ENCODE measurements around the gene DAGLB.
"Not testable (repeated sequence)": the region's sequence is repeated elsewhere in the genome, so short reads cannot be mapped to it uniquely, and the experiment has no call there.

The DAGLB gene

GRCh38 chr7:6403907-6404306 lies 43.8 kb downstream of the DAGLB start:
- no peak overlapping the region for H3K9ac ChIP-seq (ENCODE audit: low read length)
- no peaks in the 10 kb centered on the region for H3K27me3 ChIP-seq (ENCODE audit: control insufficient read depth in 1 of 2, insufficient read depth in 2 of 2, low read length in 2 of 2)
- H3K4me1 ChIP-seq (ENCODE audit: insufficient read depth, low read length) = peaks cover 15% of the 10 kb centered on the region
- H3K27ac ChIP-seq (ENCODE audit: low read depth, low read length) = no peak overlapping the region
- no peak overlapping the region for H3K4me3 ChIP-seq (ENCODE audit: low read depth in 1 of 2, low read length in 2 of 2)
- H3K36me3 ChIP-seq (ENCODE audit: insufficient read depth, low read length) = peaks cover 67% of the 10 kb centered on the region
- no peaks in the 10 kb centered on the region for H3K9me3 ChIP-seq (ENCODE audit: low read length)

DNA sequence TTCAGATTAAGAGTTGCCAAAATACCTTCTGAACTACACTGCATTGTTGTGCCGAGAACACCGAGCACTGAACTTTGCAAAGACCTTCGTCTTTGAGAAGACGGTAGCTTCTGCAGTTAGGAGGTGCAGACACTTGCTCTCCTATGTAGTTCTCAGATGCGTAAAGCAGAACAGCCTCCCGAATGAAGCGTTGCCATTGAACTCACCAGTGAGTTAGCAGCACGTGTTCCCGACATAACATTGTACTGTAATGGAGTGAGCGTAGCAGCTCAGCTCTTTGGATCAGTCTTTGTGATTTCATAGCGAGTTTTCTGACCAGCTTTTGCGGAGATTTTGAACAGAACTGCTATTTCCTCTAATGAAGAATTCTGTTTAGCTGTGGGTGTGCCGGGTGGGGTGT lies 45.0 kb downstream of the DAGLB start:
- Histone ChIP-seq H3K27ac (ENCODE audit: low read depth, low read length) (no peak overlapping the region), H3K27me3 (ENCODE audit: control insufficient read depth in 1 of 2, insufficient read depth in 2 of 2, low read length in 2 of 2) (no peaks in the 10 kb centered on the region), H3K9me3 (ENCODE audit: low read length) (no peaks in the 10 kb centered on the region), H3K36me3 (ENCODE audit: insufficient read depth, low read length) (peaks cover 58% of the 10 kb centered on the region), H3K9ac (ENCODE audit: low read length) (no peak overlapping the region), H3K4me3 (ENCODE audit: low read depth in 1 of 2, low read length in 2 of 2) (no peak overlapping the region), H3K4me1 (ENCODE audit: insufficient read depth, low read length) (peaks cover 17% of the 10 kb centered on the region)

GRCh38 chr7:6402041-6402440 lies 45.7 kb downstream of the DAGLB start:
- Histone ChIP-seq H3K36me3 (ENCODE audit: insufficient read depth, low read length) (peaks cover 52% of the 10 kb centered on the region), H3K27ac (ENCODE audit: low read depth, low read length) (no peak overlapping the region), H3K4me3 (ENCODE audit: low read depth in 1 of 2, low read length in 2 of 2) (no peak overlapping the region), H3K9me3 (ENCODE audit: low read length) (no peaks in the 10 kb centered on the region), H3K9ac (ENCODE audit: low read length) (no peak overlapping the region), H3K27me3 (ENCODE audit: control insufficient read depth in 1 of 2, insufficient read depth in 2 of 2, low read length in 2 of 2) (no peaks in the 10 kb centered on the region), H3K4me1 (ENCODE audit: insufficient read depth, low read length) (peaks cover 17% of the 10 kb centered on the region)

- H3K4me3 ChIP-seq (ENCODE audit: low read depth in 1 of 2, low read length in 2 of 2) = no peak overlapping the region
- H3K9ac ChIP-seq (ENCODE audit: low read length) = no peak overlapping the region
- H3K36me3 ChIP-seq (ENCODE audit: insufficient read depth, low read length) = peaks cover 48% of the 10 kb centered on the region
- H3K9me3 ChIP-seq (ENCODE audit: low read length) = no peaks in the 10 kb centered on the region
- no peaks in the 10 kb centered on the region for H3K27me3 ChIP-seq (ENCODE audit: control insufficient read depth in 1 of 2, insufficient read depth in 2 of 2, low read length in 2 of 2)
- no peak overlapping the region for H3K27ac ChIP-seq (ENCODE audit: low read depth, low read length)
- H3K4me1 ChIP-seq (ENCODE audit: insufficient read depth, low read length) = peaks cover 17% of the 10 kb centered on the region
Measured at GRCh38 chr7:6401536-6401935, 46.2 kb downstream of the DAGLB start.

- Histone ChIP-seq H3K36me3 (ENCODE audit: insufficient read depth, low read length) (peaks cover 40% of the 10 kb centered on the region), H3K4me1 (ENCODE audit: insufficient read depth, low read length) (peaks cover 17% of the 10 kb centered on the region)
- not testable (repeated sequence) for H3K4me3 ChIP-seq (ENCODE audit: low read depth in 1 of 2, low read length in 2 of 2); H3K9me3 ChIP-seq (ENCODE audit: low read length); H3K9ac ChIP-seq (ENCODE audit: low read length); H3K27me3 ChIP-seq (ENCODE audit: control insufficient read depth in 1 of 2, insufficient read depth in 2 of 2, low read length in 2 of 2); H3K27ac ChIP-seq (ENCODE audit: low read depth, low read length)
Measured at GRCh38 chr7:6400243-6401105, 47.3 kb downstream of the DAGLB start.

DNA sequence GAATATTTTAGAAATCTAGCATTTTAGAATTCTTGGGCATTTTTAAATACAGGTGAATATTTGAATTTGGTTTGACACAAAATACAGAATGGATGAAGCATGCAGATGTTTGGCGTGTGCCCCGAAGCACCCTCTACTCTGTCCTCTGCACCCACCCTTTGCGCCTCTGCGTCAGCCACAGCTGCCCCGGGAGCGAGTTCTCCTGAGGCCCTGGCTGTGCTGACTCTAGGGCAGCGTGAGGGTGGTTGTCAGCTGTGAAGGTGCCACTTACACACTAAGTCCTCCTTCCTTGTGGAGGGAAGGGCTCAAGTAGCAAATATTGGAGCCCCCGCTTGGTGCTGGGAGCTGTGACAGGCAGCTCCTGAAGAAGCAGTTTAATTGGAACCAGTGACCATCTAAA lies 48.4 kb downstream of the DAGLB start:
- Histone ChIP-seq H3K27me3 (ENCODE audit: control insufficient read depth in 1 of 2, insufficient read depth in 2 of 2, low read length in 2 of 2) (no peaks in the 10 kb centered on the region), H3K9me3 (ENCODE audit: low read length) (no peaks in the 10 kb centered on the region), H3K9ac (ENCODE audit: low read length) (no peak overlapping the region), H3K4me1 (ENCODE audit: insufficient read depth, low read length) (peaks cover 17% of the 10 kb centered on the region), H3K27ac (ENCODE audit: low read depth, low read length) (no peak overlapping the region), H3K36me3 (ENCODE audit: insufficient read depth, low read length) (peaks cover 39% of the 10 kb centered on the region), H3K4me3 (ENCODE audit: low read depth in 1 of 2, low read length in 2 of 2) (no peak overlapping the region)

GRCh38 chr7:6398943-6399342 lies 48.8 kb downstream of the DAGLB start:
- Histone ChIP-seq H3K27me3 (ENCODE audit: control insufficient read depth in 1 of 2, insufficient read depth in 2 of 2, low read length in 2 of 2) (no peaks in the 10 kb centered on the region), H3K9me3 (ENCODE audit: low read length) (no peaks in the 10 kb centered on the region), H3K27ac (ENCODE audit: low read depth, low read length) (no peak overlapping the region), H3K4me3 (ENCODE audit: low read depth in 1 of 2, low read length in 2 of 2) (peak overlapping the region in 1 of 2 donors; percentile 8), H3K4me1 (ENCODE audit: insufficient read depth, low read length) (peaks cover 17% of the 10 kb centered on the region), H3K9ac (ENCODE audit: low read length) (no peak overlapping the region), H3K36me3 (ENCODE audit: insufficient read depth, low read length) (peaks cover 39% of the 10 kb centered on the region)

GRCh38 chr7:6397759-6398495 lies 49.8 kb downstream of the DAGLB start:
- not testable (repeated sequence) for H3K9me3 ChIP-seq (ENCODE audit: low read length); H3K27ac ChIP-seq (ENCODE audit: low read depth, low read length); H3K27me3 ChIP-seq (ENCODE audit: control insufficient read depth in 1 of 2, insufficient read depth in 2 of 2, low read length in 2 of 2); H3K9ac ChIP-seq (ENCODE audit: low read length); H3K4me3 ChIP-seq (ENCODE audit: low read depth in 1 of 2, low read length in 2 of 2)
- Histone ChIP-seq H3K4me1 (ENCODE audit: insufficient read depth, low read length) (peaks cover 25% of the 10 kb centered on the region), H3K36me3 (ENCODE audit: insufficient read depth, low read length) (peaks cover 36% of the 10 kb centered on the region)

- Histone ChIP-seq H3K27me3 (ENCODE audit: control insufficient read depth in 1 of 2, insufficient read depth in 2 of 2, low read length in 2 of 2) (no peaks in the 10 kb centered on the region), H3K4me1 (ENCODE audit: insufficient read depth, low read length) (peaks cover 28% of the 10 kb centered on the region), H3K9ac (ENCODE audit: low read length) (no peak overlapping the region), H3K9me3 (ENCODE audit: low read length) (no peaks in the 10 kb centered on the region), H3K27ac (ENCODE audit: low read depth, low read length) (no peak overlapping the region), H3K36me3 (ENCODE audit: insufficient read depth, low read length) (peaks cover 37% of the 10 kb centered on the region), H3K4me3 (ENCODE audit: low read depth in 1 of 2, low read length in 2 of 2) (no peak overlapping the region)
Measured at GRCh38 chr7:6395898-6396595, 51.7 kb downstream of the DAGLB start.

DNA sequence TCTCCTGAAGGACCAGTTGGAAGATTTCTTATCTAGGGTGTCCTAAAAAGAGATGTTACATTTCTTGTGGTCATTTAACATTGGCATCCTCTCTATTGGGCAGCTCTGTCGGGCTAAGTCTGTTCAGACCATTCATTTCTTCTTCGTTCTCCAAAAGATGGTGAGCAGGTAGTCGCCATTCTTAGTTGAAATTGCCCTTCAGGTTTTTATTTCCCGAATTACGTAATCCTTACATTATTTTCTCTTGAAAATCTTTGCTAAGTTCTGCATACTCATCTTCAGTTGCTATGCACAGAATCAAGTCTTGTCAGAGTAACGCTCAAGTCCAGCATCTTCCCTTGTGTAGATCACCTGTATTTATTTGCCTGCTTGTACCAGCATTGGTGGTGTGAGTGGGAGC lies 53.6 kb downstream of the DAGLB start:
- no peaks in the 10 kb centered on the region for H3K27me3 ChIP-seq (ENCODE audit: control insufficient read depth in 1 of 2, insufficient read depth in 2 of 2, low read length in 2 of 2)
- H3K36me3 ChIP-seq (ENCODE audit: insufficient read depth, low read length) = peaks cover 31% of the 10 kb centered on the region
- H3K4me3 ChIP-seq (ENCODE audit: low read depth in 1 of 2, low read length in 2 of 2) = no peak overlapping the region
- peaks cover 15% of the 10 kb centered on the region for H3K4me1 ChIP-seq (ENCODE audit: insufficient read depth, low read length)
- H3K9ac ChIP-seq (ENCODE audit: low read length) = no peak overlapping the region
- H3K27ac ChIP-seq (ENCODE audit: low read depth, low read length) = no peak overlapping the region
- no peaks in the 10 kb centered on the region for H3K9me3 ChIP-seq (ENCODE audit: low read length)

DNA sequence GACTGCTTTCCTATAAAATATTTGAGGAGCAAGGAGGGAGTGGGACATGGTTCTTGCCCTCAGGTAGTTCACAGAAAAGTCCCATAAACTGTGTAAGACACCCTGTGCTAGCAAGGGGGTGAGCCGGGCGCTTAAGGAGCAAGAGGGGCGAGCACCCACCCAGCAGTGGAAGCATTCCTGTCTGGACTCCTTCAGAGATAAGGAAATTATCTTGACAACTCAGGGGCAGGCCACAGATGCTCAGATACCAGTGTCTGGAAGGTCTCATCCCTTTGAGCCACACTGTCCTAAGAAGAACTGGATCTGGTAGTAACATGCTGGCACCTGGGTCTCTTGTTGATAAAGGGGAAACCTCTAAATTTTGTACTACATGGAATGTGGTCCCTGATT lies 54.1 kb downstream of the DAGLB start:
- no peak overlapping the region for H3K4me3 ChIP-seq (ENCODE audit: low read depth in 1 of 2, low read length in 2 of 2)
- no peak overlapping the region for H3K9ac ChIP-seq (ENCODE audit: low read length)
- H3K27ac ChIP-seq (ENCODE audit: low read depth, low read length) = no peak overlapping the region
- H3K27me3 ChIP-seq (ENCODE audit: control insufficient read depth in 1 of 2, insufficient read depth in 2 of 2, low read length in 2 of 2) = no peaks in the 10 kb centered on the region
- no peaks in the 10 kb centered on the region for H3K9me3 ChIP-seq (ENCODE audit: low read length)
- H3K36me3 ChIP-seq (ENCODE audit: insufficient read depth, low read length) = peaks cover 35% of the 10 kb centered on the region
- peaks cover 10% of the 10 kb centered on the region for H3K4me1 ChIP-seq (ENCODE audit: insufficient read depth, low read length)
